GM23248 (cell line): ENCODE data around the gene PAFAH1B2. TPM values are rescaled to one million over a fixed set of nuclear protein-coding genes. Genes with fewer than 3 reads are reported as not detected.

Experiments used
- DNase-seq: peaks from one replicate; pipeline ENCODE4 v3.0.0-alpha.2; 2015
- H2AFZ ChIP-seq: fragments of 200-600 bp; sonication (generic); 2 replicates; pipeline ENCODE4 v1.6.1; 2016; ENCODE audit warnings: antibody characterized with exemption
- H3F3A ChIP-seq: fragments of 200-600 bp; sonication (generic); 2 replicates; pipeline ENCODE4 v1.6.1; 2016; ENCODE audit warnings: mild to moderate bottlenecking, antibody characterized with exemption, mixed run types; ENCODE audit not compliant: insufficient read depth
- H3K27ac ChIP-seq: fragments of 200-600 bp; sonication (generic); 2 replicates; pipeline ENCODE4 v1.5.1; 2016; ENCODE audit warnings: mild to moderate bottlenecking
- H3K27me3 ChIP-seq: fragments of 200-600 bp; sonication (generic); replicated peaks from 2 replicates; pipeline ENCODE4 v1.6.1; 2016; ENCODE audit warnings: mild to moderate bottlenecking; ENCODE audit not compliant: insufficient read depth
- H3K36me3 ChIP-seq: fragments of 200-600 bp; sonication (generic); 2 replicates; pipeline ENCODE4 v1.6.1; 2016; ENCODE audit warnings: low read depth, mild to moderate bottlenecking
- H3K4me1 ChIP-seq: fragments of 200-600 bp; sonication (generic); 2 replicates; pipeline ENCODE4 v1.6.1; 2016; ENCODE audit warnings: mild to moderate bottlenecking; ENCODE audit not compliant: insufficient read depth
- H3K4me2 ChIP-seq: fragments of 200-600 bp; sonication (generic); one replicate; pipeline ENCODE4 v1.6.1; 2016; ENCODE audit warnings: mild to moderate bottlenecking; ENCODE audit not compliant: unreplicated experiment
- H3K4me3 ChIP-seq: fragments of 200-600 bp; sonication (generic); 2 replicates; pipeline ENCODE4 v1.5.1; 2016; ENCODE audit warnings: mild to moderate bottlenecking
- H3K79me2 ChIP-seq: fragments of 200-600 bp; sonication (generic); 2 replicates; pipeline ENCODE4 v1.6.1; 2016; ENCODE audit warnings: mild to moderate bottlenecking; ENCODE audit not compliant: insufficient read depth
- H3K9ac ChIP-seq: fragments of 200-600 bp; sonication (generic); 2 replicates; pipeline ENCODE4 v1.6.1; 2016; ENCODE audit warnings: mild to moderate bottlenecking
- H3K9me2 ChIP-seq: fragments of 200-600 bp; sonication (generic); 2 replicates; pipeline ENCODE4 v1.6.1; 2016; ENCODE audit warnings: mixed run types, mild to moderate bottlenecking, moderate library complexity; ENCODE audit not compliant: insufficient read depth
- H3K9me3 ChIP-seq: fragments of 200-600 bp; sonication (generic); one replicate; pipeline ENCODE4 v1.6.1; 2017; ENCODE audit warnings: low read depth
- H4K20me1 ChIP-seq: fragments of 200-600 bp; sonication (generic); 2 replicates; pipeline ENCODE4 v1.6.0; 2016; ENCODE audit not compliant: insufficient read depth
- EZH2 ChIP-seq: fragments of 200-600 bp; sonication (generic); IDR thresholded peaks from 2 replicates; pipeline ENCODE4 v1.6.1; 2018; ENCODE audit warnings: antibody characterized with exemption, mild to moderate bottlenecking; ENCODE audit not compliant: insufficient read depth, poor library complexity, severe bottlenecking
- EZH2phosphoT487 ChIP-seq: fragments of 200-600 bp; sonication (generic); IDR thresholded peaks from 2 replicates; pipeline ENCODE4 v1.6.1; 2018; ENCODE audit warnings: antibody characterized with exemption, moderate library complexity, mild to moderate bottlenecking, low read depth; ENCODE audit not compliant: insufficient read depth
- WGBS, 2 experiments: methylation state at CpG; one replicate each; pipeline ENCODE4 v1.1.6; 2015 to 2017; ENCODE audit warnings: low lambda C conversion rate in 2 of 2, low coverage in 1 of 2; ENCODE audit errors: missing lambda C conversion rate in 2 of 2; 5-methylcytosine and 5-hydroxymethylcytosine counted together
- in situ Hi-C: fragments of 300-500 bp; cut with MboI; formaldehyde crosslinking; loops from 2 replicates; pipeline ENCODE4 v1.15.0; 2020
- polyA plus RNA-seq: library from polyadenylated mRNA; unstranded; fragments of >200 nt; fragmentation: Nextera tagmentation; extraction: Ambion mirVana; gene quantifications from 2 replicates; pipeline ENCODE4 v1.2.1, GENCODE V29; 2016
- total RNA-seq: library from RNA; depleted of rRNA; stranded (reverse); fragments of >200 nt; shearing (Covaris generic); gene quantifications from 2 replicates; pipeline ENCODE4 v1.2.3, GENCODE V29; 2014

Gene PAFAH1B2
- total and polyA plus RNA-seq, 2 experiments from 2014 or later, result 116 to 140 TPM

GRCh38 chr11:117171404-117172061 is 27.4 kb downstream of the PAFAH1B2 start:
- Histone ChIP-seq H3F3A (peaks cover 27% of the 10 kb centered on the region; the same call in 1 of the 2 replicates), H3K27me3 (no peaks in the 10 kb centered on the region), H3K4me3 (no peak overlapping the region), H3K27ac (peak overlapping the region; percentile 7; the same call in 1 of the 2 replicates), H3K9ac (no peak overlapping the region), H3K79me2 (peaks cover 47% of the 10 kb centered on the region), H2AFZ (no peak overlapping the region), H3K9me3 (no peaks in the 10 kb centered on the region), H3K36me3 (peaks cover 44% of the 10 kb centered on the region), H3K4me1 (peaks cover 26% of the 10 kb centered on the region), H3K4me2 (no peak overlapping the region), H4K20me1 (no peaks in the 10 kb centered on the region), H3K9me2 (no peaks in the 10 kb centered on the region)
- DNase-seq, result peak; percentile 49
- 84 to 86% methylated on average over 14 of the region's 14 CpGs for WGBS, 2 experiments
- no peak for TF ChIP-seq EZH2
- no peak for TF ChIP-seq EZH2phosphoT487
- in situ Hi-C loops, result no loop called here

GRCh38 chr11:117172724-117173421 is 28.8 kb downstream of the PAFAH1B2 start:
- no peak for DNase-seq
- no peak overlapping the region for H2AFZ ChIP-seq
- no peaks in the 10 kb centered on the region for H3K9me2 ChIP-seq
- peaks cover 38% of the 10 kb centered on the region for H3K36me3 ChIP-seq
- H3K9me3 ChIP-seq, result no peaks in the 10 kb centered on the region
- peaks cover 34% of the 10 kb centered on the region for H3K79me2 ChIP-seq
- H3K4me3 ChIP-seq, result no peak overlapping the region
- in situ Hi-C loops, result no loop called here
- no peaks in the 10 kb centered on the region for H3K27me3 ChIP-seq
- peaks cover 29% of the 10 kb centered on the region; the same call in 1 of the 2 replicates for H3F3A ChIP-seq
- no peak overlapping the region for H3K9ac ChIP-seq
- H3K4me1 ChIP-seq, result peaks cover 21% of the 10 kb centered on the region
- no peaks in the 10 kb centered on the region for H4K20me1 ChIP-seq
- H3K4me2 ChIP-seq, result no peak overlapping the region
- TF ChIP-seq EZH2 (no peak), EZH2phosphoT487 (no peak)
- WGBS, 2 experiments, result 85 to 87% methylated on average over 14 of the region's 14 CpGs
- H3K27ac ChIP-seq, result no peak overlapping the region

GRCh38 chr11:117175104-117175503 is 31.0 kb downstream of the PAFAH1B2 start:
- Histone ChIP-seq H3F3A (peaks cover 28% of the 10 kb centered on the region; the same call in 1 of the 2 replicates), H3K36me3 (peaks cover 20% of the 10 kb centered on the region), H4K20me1 (no peaks in the 10 kb centered on the region), H3K27ac (no peak overlapping the region), H3K9me2 (no peaks in the 10 kb centered on the region), H3K9ac (no peak overlapping the region), H2AFZ (no peak overlapping the region), H3K4me1 (peaks cover 24% of the 10 kb centered on the region), H3K4me3 (no peak overlapping the region), H3K27me3 (no peaks in the 10 kb centered on the region), H3K9me3 (no peaks in the 10 kb centered on the region), H3K4me2 (no peak overlapping the region), H3K79me2 (peaks cover 25% of the 10 kb centered on the region)
- TF ChIP-seq EZH2phosphoT487 (no peak), EZH2 (no peak)
- no peak for DNase-seq
- in situ Hi-C loops, result no loop called here
- WGBS, 2 experiments, result 67 to 68% methylated on average over 7 of the region's 7 CpGs

- no peak overlapping the region for H3K4me3 ChIP-seq
- WGBS, 2 experiments, result 68 to 74% methylated on average over 5 of the region's 5 CpGs
- peaks cover 25% of the 10 kb centered on the region for H3K79me2 ChIP-seq
- no peak overlapping the region for H3K27ac ChIP-seq
- H2AFZ ChIP-seq, result no peak overlapping the region
- H3K4me2 ChIP-seq, result no peak overlapping the region
- H3F3A ChIP-seq, result peaks cover 26% of the 10 kb centered on the region; the same call in 1 of the 2 replicates
- in situ Hi-C loops, result no loop called here
- H3K9me2 ChIP-seq, result no peaks in the 10 kb centered on the region
- peaks cover 13% of the 10 kb centered on the region for H3K36me3 ChIP-seq
- DNase-seq, result peak; percentile 23
- H3K9me3 ChIP-seq, result no peaks in the 10 kb centered on the region
- H3K27me3 ChIP-seq, result no peaks in the 10 kb centered on the region
- H4K20me1 ChIP-seq, result no peaks in the 10 kb centered on the region
- TF ChIP-seq EZH2phosphoT487 (no peak), EZH2 (no peak)
- H3K9ac ChIP-seq, result no peak overlapping the region
- peaks cover 24% of the 10 kb centered on the region for H3K4me1 ChIP-seq
Measured at GRCh38 chr11:117175781-117176180, 31.7 kb downstream of the PAFAH1B2 start.
